DOHH2 (cell line): ENCODE measurements around the gene NCAPD2.

Experiments used
- H3F3A ChIP-seq: fragments of 200-600 bp; sonication (generic), shearing (Covaris generic); 2 replicates; pipeline ENCODE4 v1.6.0; 2016; ENCODE audit warnings: antibody characterized with exemption, mild to moderate bottlenecking; ENCODE audit not compliant: control insufficient read depth, insufficient read depth
- H3K27ac ChIP-seq: fragments of 200-600 bp; sonication (generic); 2 replicates; pipeline ENCODE4 v1.5.1; 2014; ENCODE audit warnings: low read depth, mild to moderate bottlenecking, low read length, moderate library complexity
- H3K27me3 ChIP-seq: fragments of 200-600 bp; sonication (generic); 2 replicates; pipeline ENCODE4 v1.6.1; 2014; ENCODE audit warnings: mild to moderate bottlenecking, low read length, mixed read lengths; ENCODE audit not compliant: control insufficient read depth
- H3K36me3 ChIP-seq: fragments of 200-600 bp; sonication (generic); 2 replicates; pipeline ENCODE4 v1.6.1; 2014; ENCODE audit warnings: mild to moderate bottlenecking, low read length, moderate library complexity, mixed read lengths; ENCODE audit not compliant: control insufficient read depth
- H3K4me1 ChIP-seq: fragments of 200-600 bp; sonication (generic); 2 replicates; pipeline ENCODE4 v1.6.1; 2014; ENCODE audit warnings: mild to moderate bottlenecking, low read length, mixed read lengths; ENCODE audit not compliant: control insufficient read depth
- H3K4me2 ChIP-seq: fragments of 200-600 bp; sonication (generic); 2 replicates; pipeline ENCODE4 v1.6.0; 2014; ENCODE audit warnings: mild to moderate bottlenecking, low read length, moderate library complexity
- H3K4me3 ChIP-seq: fragments of 200-600 bp; sonication (generic); 2 replicates; pipeline ENCODE4 v1.5.1; 2014; ENCODE audit warnings: mild to moderate bottlenecking, low read length, mixed read lengths
- H3K79me2 ChIP-seq: fragments of 200-600 bp; sonication (generic); 2 replicates; pipeline ENCODE4 v1.6.1; 2014; ENCODE audit warnings: mild to moderate bottlenecking, low read length, mixed read lengths; ENCODE audit not compliant: control insufficient read depth
- H3K9me2 ChIP-seq: fragments of 200-600 bp; sonication (generic); replicated peaks from 2 replicates; pipeline ENCODE4 v1.6.1; 2014; ENCODE audit warnings: mild to moderate bottlenecking, low read length, mixed read lengths; ENCODE audit not compliant: control insufficient read depth
- H3K9me3 ChIP-seq: fragments of 200-600 bp; sonication (generic); 2 replicates; pipeline ENCODE4 v1.6.1; 2014; ENCODE audit warnings: antibody characterized with exemption, low read length, mixed read lengths; ENCODE audit not compliant: control insufficient read depth, insufficient read depth
- H4K20me1 ChIP-seq: fragments of 200-600 bp; sonication (generic); 2 replicates; pipeline ENCODE4 v1.6.0; 2014; ENCODE audit warnings: low read depth, mild to moderate bottlenecking, antibody characterized with exemption, low read length, moderate library complexity; ENCODE audit not compliant: control insufficient read depth, insufficient read depth
- EZH2phosphoT487 ChIP-seq: fragments of 200-600 bp; sonication (generic); IDR thresholded peaks from 2 replicates; pipeline ENCODE4 v1.6.1; 2017; ENCODE audit warnings: borderline replicate concordance, mild to moderate bottlenecking, antibody characterized with exemption, low read length, moderate library complexity, mixed read lengths
- TF ChIP-seq, protein P1 (sequence below): fragments of 200-600 bp; sonication (generic); IDR thresholded peaks from one replicate; pipeline ENCODE4 v1.5.1; 2014; ENCODE audit warnings: antibody characterized with exemption, mild to moderate bottlenecking, low read depth, low read length; ENCODE audit not compliant: poor library complexity, severe bottlenecking

Gene NCAPD2

DNA sequence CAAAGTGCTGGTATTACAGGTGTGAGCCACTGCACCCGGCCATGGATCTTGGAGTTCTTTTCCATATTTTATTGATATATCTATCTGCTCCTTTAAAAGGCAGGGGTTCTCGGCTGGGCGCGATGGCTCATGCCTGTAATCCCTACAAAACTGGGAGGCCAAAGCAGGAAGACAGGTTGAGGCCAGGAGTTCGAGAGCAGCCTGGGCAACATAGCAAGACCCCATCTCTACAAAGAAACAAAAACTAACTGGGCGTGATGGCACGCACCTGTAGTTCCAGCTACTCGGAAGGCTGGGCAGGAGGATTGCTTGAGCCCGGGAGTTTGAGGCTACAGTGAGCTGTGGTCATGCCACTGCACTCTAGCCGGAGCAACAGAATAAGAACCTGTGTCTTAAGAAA is 28.3 kb downstream of the NCAPD2 start:
- TF ChIP-seq, protein P1, sequence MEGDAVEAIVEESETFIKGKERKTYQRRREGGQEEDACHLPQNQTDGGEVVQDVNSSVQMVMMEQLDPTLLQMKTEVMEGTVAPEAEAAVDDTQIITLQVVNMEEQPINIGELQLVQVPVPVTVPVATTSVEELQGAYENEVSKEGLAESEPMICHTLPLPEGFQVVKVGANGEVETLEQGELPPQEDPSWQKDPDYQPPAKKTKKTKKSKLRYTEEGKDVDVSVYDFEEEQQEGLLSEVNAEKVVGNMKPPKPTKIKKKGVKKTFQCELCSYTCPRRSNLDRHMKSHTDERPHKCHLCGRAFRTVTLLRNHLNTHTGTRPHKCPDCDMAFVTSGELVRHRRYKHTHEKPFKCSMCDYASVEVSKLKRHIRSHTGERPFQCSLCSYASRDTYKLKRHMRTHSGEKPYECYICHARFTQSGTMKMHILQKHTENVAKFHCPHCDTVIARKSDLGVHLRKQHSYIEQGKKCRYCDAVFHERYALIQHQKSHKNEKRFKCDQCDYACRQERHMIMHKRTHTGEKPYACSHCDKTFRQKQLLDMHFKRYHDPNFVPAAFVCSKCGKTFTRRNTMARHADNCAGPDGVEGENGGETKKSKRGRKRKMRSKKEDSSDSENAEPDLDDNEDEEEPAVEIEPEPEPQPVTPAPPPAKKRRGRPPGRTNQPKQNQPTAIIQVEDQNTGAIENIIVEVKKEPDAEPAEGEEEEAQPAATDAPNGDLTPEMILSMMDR = no peak
- no peak for TF ChIP-seq EZH2phosphoT487
- H3F3A ChIP-seq = peaks cover 8% of the 10 kb centered on the region; the same call in 1 of the 2 replicates
- H4K20me1 ChIP-seq = no peaks in the 10 kb centered on the region
- H3K27ac ChIP-seq = no peak overlapping the region
- H3K36me3 ChIP-seq = peaks cover 91% of the 10 kb centered on the region
- H3K4me3 ChIP-seq = no peak overlapping the region
- H3K79me2 ChIP-seq = peaks cover 3% of the 10 kb centered on the region; the same call in 1 of the 2 replicates
- H3K9me3 ChIP-seq = no peaks in the 10 kb centered on the region
- H3K9me2 ChIP-seq = no peaks in the 10 kb centered on the region
- H3K4me1 ChIP-seq = no peaks in the 10 kb centered on the region
- H3K27me3 ChIP-seq = no peaks in the 10 kb centered on the region
- no peak overlapping the region for H3K4me2 ChIP-seq

DNA sequence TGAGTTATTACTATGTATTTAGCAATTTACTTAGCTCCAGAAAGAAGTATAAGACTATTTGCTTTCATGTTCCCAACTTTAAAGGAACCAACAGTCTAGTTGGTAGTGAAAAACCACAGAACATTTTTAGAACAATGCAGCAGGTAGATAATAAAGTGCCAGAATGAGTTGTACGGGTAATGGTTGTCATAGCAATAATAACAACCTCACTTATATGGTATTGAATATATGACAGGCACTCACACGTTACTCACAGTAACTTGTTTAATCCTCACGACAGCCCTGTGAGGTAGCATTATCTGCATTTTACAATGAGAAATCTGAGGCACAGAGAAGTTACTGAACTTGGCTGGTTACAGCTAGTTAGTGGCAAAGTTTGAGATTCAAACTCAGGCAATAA is 29.8 kb downstream of the NCAPD2 start:
- Histone ChIP-seq H3K4me3 (no peak overlapping the region), H3K9me2 (no peaks in the 10 kb centered on the region), H3K36me3 (peaks cover 95% of the 10 kb centered on the region), H3K27ac (no peak overlapping the region), H3K27me3 (no peaks in the 10 kb centered on the region), H3K79me2 (peaks cover 3% of the 10 kb centered on the region; the same call in 1 of the 2 replicates), H3K9me3 (no peaks in the 10 kb centered on the region), H4K20me1 (no peaks in the 10 kb centered on the region), H3K4me2 (no peak overlapping the region), H3F3A (peaks cover 6% of the 10 kb centered on the region), H3K4me1 (no peaks in the 10 kb centered on the region)
- TF ChIP-seq, protein P1 = no peak
- TF ChIP-seq EZH2phosphoT487 = no peak

DNA sequence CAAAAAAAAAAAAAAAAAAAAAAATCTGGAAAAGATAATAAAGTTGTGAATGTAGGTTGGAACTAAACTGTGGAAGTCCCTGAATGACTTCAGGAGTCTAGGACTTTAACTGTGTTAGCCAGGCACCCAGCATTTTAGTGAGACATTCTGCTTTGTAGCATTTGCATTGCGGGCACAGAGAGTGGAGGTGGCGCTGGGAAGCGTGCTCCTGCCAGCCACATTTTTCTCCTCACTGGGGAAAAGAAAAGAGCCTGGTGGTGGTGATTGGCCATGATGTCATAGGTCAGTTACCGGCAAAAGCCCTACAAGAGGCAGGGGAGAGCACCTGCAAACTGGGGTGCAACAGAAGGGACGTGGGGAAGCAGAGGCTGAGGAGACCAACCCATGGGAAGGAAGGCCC is 30.7 kb downstream of the NCAPD2 start:
- no peak overlapping the region for H3K27ac ChIP-seq
- H3K9me2 ChIP-seq = no peaks in the 10 kb centered on the region
- TF ChIP-seq EZH2phosphoT487 = no peak
- TF ChIP-seq, protein P1 = no peak
- H3F3A ChIP-seq = peaks cover 7% of the 10 kb centered on the region
- H3K27me3 ChIP-seq = no peaks in the 10 kb centered on the region
- H4K20me1 ChIP-seq = no peaks in the 10 kb centered on the region
- no peak overlapping the region for H3K4me3 ChIP-seq
- no peak overlapping the region for H3K4me2 ChIP-seq
- no peaks in the 10 kb centered on the region for H3K9me3 ChIP-seq
- H3K36me3 ChIP-seq = peaks cover 98% of the 10 kb centered on the region
- no peaks in the 10 kb centered on the region for H3K4me1 ChIP-seq
- H3K79me2 ChIP-seq = 0 out of 2 replicates have a peak, but pooled peaks cover 3% of the 10 kb centered on the region
